Right lobe of liver (tissue), 6 donors: Measurements from ENCODE around the gene TSHZ1. TPM values are rescaled to one million over a fixed set of nuclear protein-coding genes. Genes with fewer than 3 reads are reported as not detected.

Experiments
- ATAC-seq, 4 donors: fragments of 200-7000 bp; cut with Tn5 transposase; one replicate each; pipeline ENCODE4 v1.9.1; 2020; ENCODE audit warnings: mild to moderate bottlenecking in 4 of 4, moderate library complexity in 4 of 4
- DNase-seq, 3 donors: peaks; one replicate each; pipeline ENCODE4 v3.0.0-alpha.2; 2020
- H3K27ac ChIP-seq, 3 donors: fragments of 200-600 bp; one replicate each; pipeline ENCODE4 v1.8.0; 2022
- H3K27me3 ChIP-seq, 2 donors: fragments of 200-600 bp; one replicate each; pipeline ENCODE4 v1.8.0; 2022
- H3K36me3 ChIP-seq, 4 donors: fragments of 200-600 bp; sonication (generic) in 1 of 4; one replicate each; pipeline versions ENCODE4 v1.5.1 to v1.8.0; 2017 to 2022; ENCODE audit warnings: control low read depth in 1 of 4
- H3K4me1 ChIP-seq, 4 donors: fragments of 200-600 bp; sonication (generic) in 1 of 4; one replicate each; pipeline versions ENCODE4 v1.5.1 to v1.8.0; 2017 to 2022; ENCODE audit warnings: control low read depth in 1 of 4
- H3K4me3 ChIP-seq, 3 donors: fragments of 200-600 bp; one replicate each; pipeline ENCODE4 v1.8.0; 2022
- H3K9me3 ChIP-seq, 4 donors: fragments of 200-600 bp; sonication (generic) in 1 of 4; one replicate each; pipeline versions ENCODE4 v1.5.1 to v1.8.0; 2017 to 2022; ENCODE audit warnings: control low read depth in 1 of 4
- POLR2A ChIP-seq: fragments of 450-650 bp; IDR thresholded peaks from one replicate; pipeline ENCODE4 v1.6.1; 2017; ENCODE audit warnings: antibody characterized with exemption, mild to moderate bottlenecking
- WGBS: methylation state at CpG from one replicate; pipeline ENCODE4 v1.1.6; 2018; ENCODE audit warnings: low coverage, low lambda C conversion rate; ENCODE audit not compliant: insufficient coverage; ENCODE audit errors: missing lambda C conversion rate; 5-methylcytosine and 5-hydroxymethylcytosine counted together
- intact Hi-C, 2 donors: fragments of 100-400 bp; cut with DNase I; formaldehyde crosslinking; loops; one replicate each; pipeline versions ENCODE4 v1.11.2 to v1.14.1; 2022
- total RNA-seq, 6 experiments: library from RNA; depleted of rRNA in 2 of 6; stranded (reverse); fragments of >200 nt in 2 of 6; fragmentation: NEBNext Ultra II Directional in 3 of 6; extraction: Animal tissue kit (Norgen Biotek cat#: 25700) in 3 of 6; gene quantifications; one replicate each; pipeline versions ENCODE4 v1.1.0 to v1.2.4, GENCODE V29; 2016 to 2023
- TF ChIP-seq, protein P1 (sequence below), 4 donors: fragments of 200-600 bp in 3 of 4; fragments of 450-650 bp in 1 of 4; IDR thresholded peaks; one replicate each; pipeline versions ENCODE4 v1.5.1 to v1.8.0; 2016 to 2022; ENCODE audit warnings: antibody characterized with exemption in 4 of 4, mild to moderate bottlenecking in 2 of 4
- donor health status: DM: no; HTN: yes; CAD: no.
- donor health status: DM: no; HTN: no; CAD: no.
- donor health status: DM: no; HTN: no; CAD: no.
- donor health status: DM: no; HTN: yes; CAD: no.
- donor health status: DM: no; HTN: yes; CAD: no.

Gene TSHZ1
- total RNA-seq, 6 experiments from 2014 or later: 6.4 to 13.3 (median 9.6) TPM

DNA sequence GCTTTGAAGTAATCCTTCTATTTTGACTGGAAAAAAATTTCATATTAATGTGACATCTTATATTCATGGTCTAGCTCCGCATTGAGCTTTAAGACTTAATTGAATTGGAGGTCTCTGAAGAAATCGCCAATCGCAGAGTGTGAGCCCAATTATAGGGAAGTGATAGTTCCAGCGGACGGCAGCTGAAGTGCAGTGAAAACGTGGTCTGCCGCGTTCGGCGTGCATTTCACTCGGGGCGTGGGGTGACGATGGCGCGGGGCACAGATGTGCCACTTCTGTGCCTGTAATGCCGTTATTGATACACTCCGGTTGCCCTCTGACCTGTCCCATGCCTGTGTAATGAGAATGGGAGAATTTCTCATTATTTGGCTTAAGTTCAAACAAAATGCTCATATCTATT, 106.7 kb downstream of the TSHZ1 start:
- H3K9me3 ChIP-seq: no peaks in the 10 kb centered on the region
- no peak for DNase-seq
- peaks cover 0 to 9% (median 0%) of the 10 kb centered on the region in 4 donors for H3K4me1 ChIP-seq
- H3K27me3 ChIP-seq: no peaks in the 10 kb centered on the region
- 94% methylated on average over 16 of the region's 17 CpGs for WGBS
- no peak for ATAC-seq
- no peak for TF ChIP-seq POLR2A
- TF ChIP-seq, protein P1, sequence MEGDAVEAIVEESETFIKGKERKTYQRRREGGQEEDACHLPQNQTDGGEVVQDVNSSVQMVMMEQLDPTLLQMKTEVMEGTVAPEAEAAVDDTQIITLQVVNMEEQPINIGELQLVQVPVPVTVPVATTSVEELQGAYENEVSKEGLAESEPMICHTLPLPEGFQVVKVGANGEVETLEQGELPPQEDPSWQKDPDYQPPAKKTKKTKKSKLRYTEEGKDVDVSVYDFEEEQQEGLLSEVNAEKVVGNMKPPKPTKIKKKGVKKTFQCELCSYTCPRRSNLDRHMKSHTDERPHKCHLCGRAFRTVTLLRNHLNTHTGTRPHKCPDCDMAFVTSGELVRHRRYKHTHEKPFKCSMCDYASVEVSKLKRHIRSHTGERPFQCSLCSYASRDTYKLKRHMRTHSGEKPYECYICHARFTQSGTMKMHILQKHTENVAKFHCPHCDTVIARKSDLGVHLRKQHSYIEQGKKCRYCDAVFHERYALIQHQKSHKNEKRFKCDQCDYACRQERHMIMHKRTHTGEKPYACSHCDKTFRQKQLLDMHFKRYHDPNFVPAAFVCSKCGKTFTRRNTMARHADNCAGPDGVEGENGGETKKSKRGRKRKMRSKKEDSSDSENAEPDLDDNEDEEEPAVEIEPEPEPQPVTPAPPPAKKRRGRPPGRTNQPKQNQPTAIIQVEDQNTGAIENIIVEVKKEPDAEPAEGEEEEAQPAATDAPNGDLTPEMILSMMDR (IDR thresholded peaks at IDR 0.05): no peak
- intact Hi-C loops: no loop called here
- no peak overlapping the region for H3K27ac ChIP-seq
- H3K36me3 ChIP-seq: no peaks in the 10 kb centered on the region
- no peak overlapping the region for H3K4me3 ChIP-seq

DNA sequence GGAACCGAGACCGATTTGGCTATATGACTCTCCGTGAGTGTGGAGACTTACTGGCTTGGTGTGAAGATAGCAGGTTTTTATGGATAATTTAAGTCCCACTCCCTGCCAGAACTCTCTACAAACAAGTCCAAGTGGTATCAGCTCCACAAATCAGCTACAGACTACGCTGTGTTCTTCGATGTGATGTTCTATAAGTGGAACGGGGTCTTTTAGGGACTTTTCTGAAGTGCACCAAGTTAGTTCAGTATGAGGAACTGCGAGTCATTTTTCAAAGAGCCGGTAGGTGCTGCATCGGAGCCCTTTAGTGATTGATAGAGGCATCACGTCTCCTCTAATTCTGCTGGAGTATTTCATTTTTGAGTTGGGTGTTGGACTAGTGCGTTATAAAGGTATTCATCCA, 107.1 kb downstream of the TSHZ1 start:
- Histone ChIP-seq H3K9me3 (no peaks in the 10 kb centered on the region), H3K4me3 (no peak overlapping the region), H3K4me1 (peaks cover 0 to 9% (median 0%) of the 10 kb centered on the region in 4 donors), H3K27ac (no peak overlapping the region), H3K36me3 (no peaks in the 10 kb centered on the region), H3K27me3 (no peaks in the 10 kb centered on the region)
- intact Hi-C loops: no loop called here
- DNase-seq (no peak), ATAC-seq (no peak)
- WGBS: 89% methylated on average over 10 of the region's 11 CpGs
- TF ChIP-seq POLR2A: no peak
- TF ChIP-seq, protein P1 (IDR thresholded peaks at IDR 0.05): no peak

DNA sequence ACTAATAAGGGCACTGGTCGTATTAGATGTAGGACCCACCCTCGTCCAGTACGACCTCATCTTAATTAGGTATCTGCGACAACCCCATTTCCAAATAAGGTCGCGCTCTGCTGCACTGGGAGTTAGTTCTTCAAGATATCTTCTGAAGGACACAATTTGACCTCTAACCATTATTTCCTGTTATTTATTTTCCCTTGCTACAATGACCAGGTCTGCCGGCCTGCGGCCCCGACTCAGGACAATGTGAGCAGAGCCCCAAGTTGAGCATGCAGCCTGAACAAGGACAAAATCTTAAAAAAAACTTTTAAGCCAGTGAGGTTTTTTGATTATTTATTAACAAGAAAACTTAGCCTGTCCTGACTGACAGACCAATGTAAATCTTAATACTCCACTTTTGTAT, 109.3 kb downstream of the TSHZ1 start:
- Histone ChIP-seq H3K27ac (no peak overlapping the region), H3K4me1 (peaks cover 0 to 2% (median 0%) of the 10 kb centered on the region in 4 donors), H3K4me3 (no peak overlapping the region), H3K9me3 (no peaks in the 10 kb centered on the region), H3K36me3 (no peaks in the 10 kb centered on the region), H3K27me3 (no peaks in the 10 kb centered on the region)
- TF ChIP-seq, protein P1 (IDR thresholded peaks at IDR 0.05): no peak
- no peak for TF ChIP-seq POLR2A
- no peak for DNase-seq
- ATAC-seq: peak in 2 of 4 donors; percentile 15 to 51
- 57% methylated on average over 9 of the region's 9 CpGs for WGBS
- intact Hi-C loops: no loop called here

DNA sequence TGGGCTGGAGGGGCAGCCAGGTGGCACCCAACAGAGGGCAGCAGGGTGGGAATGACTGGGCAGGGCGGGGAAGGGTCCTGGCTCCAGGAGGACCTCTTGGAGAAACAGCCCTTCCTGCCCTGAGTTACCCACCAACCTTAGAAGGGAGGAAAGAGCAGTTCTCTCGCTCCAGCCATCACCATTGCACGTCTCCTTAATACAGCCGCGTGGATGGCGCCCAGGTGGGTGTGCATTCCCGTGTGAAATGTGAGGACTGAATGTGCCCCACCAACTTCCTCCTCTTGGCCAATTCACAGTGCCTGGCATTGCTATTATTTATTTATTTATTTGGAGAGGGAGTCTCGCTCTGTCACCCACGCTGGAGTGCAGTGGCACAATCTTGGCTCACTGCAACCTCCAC, 109.9 kb downstream of the TSHZ1 start:
- no peak overlapping the region for H3K4me3 ChIP-seq
- ATAC-seq: no peak
- no peak for TF ChIP-seq POLR2A
- TF ChIP-seq, protein P1 (IDR thresholded peaks at IDR 0.05): no peak
- no peaks in the 10 kb centered on the region for H3K9me3 ChIP-seq
- no peaks in the 10 kb centered on the region for H3K36me3 ChIP-seq
- no peaks in the 10 kb centered on the region for H3K4me1 ChIP-seq
- H3K27me3 ChIP-seq: no peaks in the 10 kb centered on the region
- 94% methylated on average over 5 of the region's 9 CpGs for WGBS
- no peak for DNase-seq
- no peak overlapping the region for H3K27ac ChIP-seq
- intact Hi-C loops: no loop called here

DNA sequence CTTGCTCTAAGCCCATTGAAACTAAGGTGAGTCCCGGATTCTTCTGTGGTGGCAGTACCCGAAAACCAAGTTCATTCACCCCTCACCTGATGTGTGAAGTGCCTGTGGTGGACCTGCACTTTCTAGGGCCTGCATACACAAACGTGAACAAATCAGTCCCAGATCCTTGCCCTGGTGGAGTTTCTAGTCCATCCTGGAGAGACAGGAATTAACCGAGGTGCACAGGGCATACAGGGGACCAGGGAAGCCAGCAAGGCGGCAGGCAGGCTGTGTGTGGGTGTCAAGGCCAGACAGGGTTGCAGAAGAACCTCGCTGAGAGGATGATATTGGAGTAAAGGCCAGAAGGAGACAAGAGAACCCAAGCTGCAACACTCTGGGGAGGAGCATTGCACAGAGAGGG, 110.8 kb downstream of the TSHZ1 start:
- H3K27ac ChIP-seq: no peak overlapping the region
- no peaks in the 10 kb centered on the region for H3K27me3 ChIP-seq
- ATAC-seq (no peak), DNase-seq (no peak)
- H3K4me3 ChIP-seq: no peak overlapping the region
- intact Hi-C loops: no loop called here
- no peaks in the 10 kb centered on the region for H3K9me3 ChIP-seq
- H3K36me3 ChIP-seq: no peaks in the 10 kb centered on the region
- H3K4me1 ChIP-seq: no peaks in the 10 kb centered on the region
- WGBS: 74% methylated on average over 6 of the region's 6 CpGs
- TF ChIP-seq, protein P1 (IDR thresholded peaks at IDR 0.05): no peak
- TF ChIP-seq POLR2A: no peak
